Peyer's patch (tissue), 4 donors: ENCODE measurements around the gene TMTC2.

Experiments
- POLR2A ChIP-seq, 2 donors: fragments of 450-650 bp; IDR thresholded peaks; one replicate each; pipeline ENCODE4 v1.5.1; 2017; ENCODE audit warnings: antibody characterized with exemption in 2 of 2, mild to moderate bottlenecking in 2 of 2, moderate library complexity in 2 of 2
- TF ChIP-seq, protein P1 (sequence below), 6 experiments: fragments of 450-650 bp in 4 of 6; fragments of 200-600 bp in 2 of 6; sonication (generic) in 1 of 6; IDR thresholded peaks; one replicate each; pipeline ENCODE4 v1.5.1; 2017 to 2019; ENCODE audit warnings: antibody characterized with exemption in 6 of 6, mild to moderate bottlenecking in 3 of 6, moderate library complexity in 1 of 6

DNA sequence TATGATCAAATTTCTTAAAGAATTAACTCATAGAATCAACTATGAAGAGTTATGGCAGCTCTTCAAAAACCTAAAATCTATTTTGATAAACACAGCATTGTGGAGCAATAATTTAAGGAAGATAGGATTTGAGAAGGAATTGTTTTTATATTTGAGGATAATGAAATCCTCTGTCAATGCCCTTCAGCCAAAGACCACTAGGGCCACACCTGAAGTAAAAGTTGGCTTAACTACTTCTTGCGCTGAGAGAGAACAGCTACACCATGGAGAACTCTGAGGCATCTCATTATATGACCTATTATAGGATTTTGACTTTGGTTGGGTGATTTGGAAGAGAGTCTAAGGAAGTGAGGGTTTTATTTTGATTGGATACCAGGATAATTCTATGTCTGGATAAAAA lies 237.2 kb downstream of the TMTC2 start:
- TF ChIP-seq, protein P1, sequence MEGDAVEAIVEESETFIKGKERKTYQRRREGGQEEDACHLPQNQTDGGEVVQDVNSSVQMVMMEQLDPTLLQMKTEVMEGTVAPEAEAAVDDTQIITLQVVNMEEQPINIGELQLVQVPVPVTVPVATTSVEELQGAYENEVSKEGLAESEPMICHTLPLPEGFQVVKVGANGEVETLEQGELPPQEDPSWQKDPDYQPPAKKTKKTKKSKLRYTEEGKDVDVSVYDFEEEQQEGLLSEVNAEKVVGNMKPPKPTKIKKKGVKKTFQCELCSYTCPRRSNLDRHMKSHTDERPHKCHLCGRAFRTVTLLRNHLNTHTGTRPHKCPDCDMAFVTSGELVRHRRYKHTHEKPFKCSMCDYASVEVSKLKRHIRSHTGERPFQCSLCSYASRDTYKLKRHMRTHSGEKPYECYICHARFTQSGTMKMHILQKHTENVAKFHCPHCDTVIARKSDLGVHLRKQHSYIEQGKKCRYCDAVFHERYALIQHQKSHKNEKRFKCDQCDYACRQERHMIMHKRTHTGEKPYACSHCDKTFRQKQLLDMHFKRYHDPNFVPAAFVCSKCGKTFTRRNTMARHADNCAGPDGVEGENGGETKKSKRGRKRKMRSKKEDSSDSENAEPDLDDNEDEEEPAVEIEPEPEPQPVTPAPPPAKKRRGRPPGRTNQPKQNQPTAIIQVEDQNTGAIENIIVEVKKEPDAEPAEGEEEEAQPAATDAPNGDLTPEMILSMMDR (IDR thresholded peaks at IDR 0.05) = no peak
- TF ChIP-seq POLR2A (IDR thresholded peaks at IDR 0.05) = no peak
